HEK293 (cell line): ENCODE measurements around the gene KRT17.

ENCODE experiments used
- HOXD13 ChIP-seq: sonication (generic); formaldehyde crosslinking; IDR thresholded peaks from 2 replicates; pipeline ENCODE4 v1.8.0; 2022; ENCODE audit warnings: missing genetic modification reagents, borderline replicate concordance
- ZNF266 ChIP-seq: fragments of 450-650 bp; formaldehyde crosslinking; IDR thresholded peaks from 2 replicates; pipeline ENCODE4 v1.5.1; 2016; ENCODE audit warnings: missing biosample characterization, missing genetic modification characterization, low read depth
- ZNF639 ChIP-seq: fragments of 450-650 bp; formaldehyde crosslinking; IDR thresholded peaks from 2 replicates; pipeline ENCODE4 v1.5.1; 2016; ENCODE audit warnings: missing biosample characterization, missing genetic modification characterization
- ZNF654 ChIP-seq: fragments of 450-650 bp; formaldehyde crosslinking; IDR thresholded peaks from 2 replicates; pipeline ENCODE4 v1.5.1; 2016; ENCODE audit warnings: low read depth, missing biosample characterization, missing genetic modification characterization

GRCh38 chr17:41617698-41618097 lies 6.7 kb downstream of the KRT17 start:
- TF ChIP-seq ZNF266: no peak
- no peak for TF ChIP-seq ZNF654 (tag by site-specific recombination)
- TF ChIP-seq ZNF639 (tag by site-specific recombination): no peak
- no peak for TF ChIP-seq HOXD13 (CRISPR knock-in tag)
